Measurements from ENCODE around the gene TTF2. TPM values are rescaled to one million over a fixed set of nuclear protein-coding genes. Genes with fewer than 3 reads are reported as not detected.

TTF2 gene
- total and polyA plus RNA-seq, 9 of the 15 experiments (the other 6 are each of a cell fraction or from before 2014, with no cell fraction given), result 9.4 to 71.1 (median 42.1) TPM

GRCh38 chr1:117011334-117011733, 48.8 kb upstream of the TTF2 start:
- Histone ChIP-seq H3K36me3 (ENCODE audit: control insufficient read depth, insufficient read depth, low read length) (no peaks in the 10 kb centered on the region), H3K4me1 (replicated peaks in 1 of 2; ENCODE audit: control insufficient read depth in 2 of 2, insufficient read depth in 2 of 2, low read length in 2 of 2) (no peaks in the 10 kb centered on the region)
- in situ Hi-C loops (cut with MboI), result no loop called here

More at GRCh38 chr1:117011334-117011733, 48.8 kb upstream of the TTF2 start:
- BruUV-seq (replicated peaks), result no TSS peak
- Histone ChIP-seq H3K4me3 (no peak overlapping the region), H4K20me1 (replicated peaks; ENCODE audit: control insufficient read depth, insufficient read depth, low read length) (no peaks in the 10 kb centered on the region), H3K79me2 (ENCODE audit: control insufficient read depth, insufficient read depth, low read length) (no peaks in the 10 kb centered on the region), H3K27ac (ENCODE audit: extremely low read depth, low read depth, low read length) (no peak overlapping the region), H3K27me3 (ENCODE audit: control insufficient read depth in 2 of 2, insufficient read depth in 2 of 2, low read length in 2 of 2) (no peaks in the 10 kb centered on the region; a peak in 2 of 5 replicates), H3K9me3 (replicated peaks; ENCODE audit: control insufficient read depth, insufficient read depth, low read depth, low read length) (no peaks in the 10 kb centered on the region), H3K4me2 (ENCODE audit: insufficient read depth, low read length) (no peak overlapping the region), H3K9me1 (ENCODE audit: control insufficient read depth, insufficient read depth, low read length) (no peaks in the 10 kb centered on the region), H2AFZ (ENCODE audit: low read depth, low read length) (no peak overlapping the region), H3K9ac (ENCODE audit: insufficient read depth in 1 of 2, low read depth in 2 of 2, low read length in 2 of 2) (no peak overlapping the region)
- CTCF ChIA-PET (ENCODE audit: low intra/inter-chr PET ratio), result no interaction called here
- 34% methylated on average over 3 of the region's 3 CpGs for whole genome bisulfite sequencing (ENCODE audit: insufficient coverage, low coverage, missing lambda C conversion rate)
- no peak for TF ChIP-seq GABPB2 (CRISPR knock-in tag; conservative IDR thresholded peaks at IDR 0.05)
- no peak for TF ChIP-seq ZNF174 (CRISPR knock-in tag; IDR thresholded peaks at IDR 0.05)
- TF ChIP-seq CBX5 (IDR thresholded peaks at IDR 0.05; ENCODE audit: borderline replicate concordance, low read depth), result no peak
- TF ChIP-seq RAD21 (CRISPR knock-in tag; conservative IDR thresholded peaks at IDR 0.05 in 1 of 2, IDR thresholded peaks at IDR 0.05 in 1 of 2), result peak in 1 of 2 experiments; percentile 53; a peak in 2 of 4 replicates
- TF ChIP-seq VEZF1 (CRISPR knock-in tag; IDR thresholded peaks at IDR 0.05), result no peak
- no peak for TF ChIP-seq ZFX (CRISPR knock-in tag; IDR thresholded peaks at IDR 0.05)
- TF ChIP-seq ZNF408 (CRISPR knock-in tag; IDR thresholded peaks at IDR 0.05; ENCODE audit: low read depth), result no peak
- no peak for TF ChIP-seq XRCC3 (IDR thresholded peaks at IDR 0.05)
- no peak for TF ChIP-seq SMC3 (conservative IDR thresholded peaks at IDR 0.05; ENCODE audit: insufficient read depth, low read depth, low read length)
- TF ChIP-seq E2F3 (CRISPR knock-in tag; IDR thresholded peaks at IDR 0.05), result no peak
- TF ChIP-seq CTCF (IDR thresholded peaks at IDR 0.05 in 2 of 3, conservative IDR thresholded peaks at IDR 0.05 in 1 of 3; ENCODE audit: insufficient read depth in 2 of 3, low read depth in 1 of 3, low read length in 3 of 3), result peak in 2 of 3 experiments; percentile 11 to 25; a peak in 1 of 6 replicates
- no peak for TF ChIP-seq ZKSCAN1 (IDR thresholded peaks at IDR 0.05; ENCODE audit: low read depth, low read length)
- no peak for TF ChIP-seq ZNF584 (CRISPR knock-in tag; IDR thresholded peaks at IDR 0.05; ENCODE audit: low read depth)
- TF ChIP-seq SNIP1 (IDR thresholded peaks at IDR 0.05; ENCODE audit: low read depth), result no peak
- TF ChIP-seq NR2C1 (IDR thresholded peaks at IDR 0.05), result no peak
- no peak for TF ChIP-seq NR2C1 (tag; IDR thresholded peaks at IDR 0.05)
- no peak for TF ChIP-seq ZEB2 (IDR thresholded peaks at IDR 0.05)
- TF ChIP-seq ZBTB5 (IDR thresholded peaks at IDR 0.05), result no peak
- POLR2A ChIA-PET, result no interaction called here
- FAIRE-seq (no peak), DNase-seq (ENCODE audit: extremely low read depth in 1 of 4, low spot score in 3 of 4) (no peak), ATAC-seq (no peak; the same call in 2 of the 3 replicates)
- intact Hi-C loops (cut with micrococcal nuclease), result no loop called here

Data from K562 (cell line).